NCI-H69 (cell line): ENCODE results near the gene GPR55.

Experiments used
- DNase-seq: peaks from one replicate; lab custom pipeline; 2025; lab: John Stamatoyannopoulos, UW

The GPR55 gene

GRCh38 chr2:230919240-230919639 lies 5.8 kb downstream of the GPR55 start:
- DNase-seq = no peak

- DNase-seq = no peak
These were observed 8.8 kb downstream of the GPR55 start for GRCh38 chr2:230916218-230916617.

- no peak for DNase-seq
These were observed 9.7 kb downstream of the GPR55 start for GRCh38 chr2:230915319-230915718.

GRCh38 chr2:230914886-230915285 lies 10.2 kb downstream of the GPR55 start:
- no peak for DNase-seq

GRCh38 chr2:230913406-230914143 lies 11.5 kb downstream of the GPR55 start:
- DNase-seq = peak; percentile 31

- DNase-seq = no peak
These were observed 12.3 kb downstream of the GPR55 start for GRCh38 chr2:230912724-230913123.

- DNase-seq = no peak
These were observed 13.0 kb downstream of the GPR55 start for GRCh38 chr2:230912046-230912445.

- DNase-seq = no peak
These were observed 14.4 kb downstream of the GPR55 start for GRCh38 chr2:230910546-230911177.

GRCh38 chr2:230909841-230910545 lies 15.0 kb downstream of the GPR55 start:
- DNase-seq = no peak

GRCh38 chr2:230908595-230909191 lies 16.3 kb downstream of the GPR55 start:
- peak; percentile 80 for DNase-seq

- peak; percentile 49 for DNase-seq
These were observed 16.9 kb downstream of the GPR55 start for GRCh38 chr2:230908092-230908594.

- DNase-seq = no peak
These were observed 17.5 kb downstream of the GPR55 start for GRCh38 chr2:230907361-230908091.

- DNase-seq = no peak
These were observed 18.4 kb downstream of the GPR55 start for GRCh38 chr2:230906471-230907230.

- DNase-seq = peak; percentile 2
These were observed 19.3 kb downstream of the GPR55 start for GRCh38 chr2:230905448-230906421.

- no peak for DNase-seq
These were observed 20.1 kb downstream of the GPR55 start for GRCh38 chr2:230904856-230905447.

- no peak for DNase-seq
These were observed 21.6 kb downstream of the GPR55 start for GRCh38 chr2:230903231-230904150.

GRCh38 chr2:230902180-230902899 lies 22.7 kb downstream of the GPR55 start:
- peak; percentile 24 for DNase-seq

GRCh38 chr2:230901006-230901405 lies 24.0 kb downstream of the GPR55 start:
- no peak for DNase-seq
